ENCODE data around the gene GDF7.

GRCh38 chr2:20664431-20665242, 2.3 kb upstream of the GDF7 start:
- TF ChIP-seq CTCF (IDR thresholded peaks at IDR 0.05), result no peak
- TF ChIP-seq POLR2A (IDR thresholded peaks at IDR 0.05), result no peak
